ENCODE results near the gene MADD. TPM values are rescaled to one million over a fixed set of nuclear protein-coding genes. Genes with fewer than 3 reads are reported as not detected.

Gene MADD
- total RNA-seq, 1 donor from 2014 or later: 67.2 TPM

- Mint-ChIP-seq H3K4me3 (ENCODE audit: unreplicated experiment) (no peak overlapping the region), H3K27me3 (ENCODE audit: unreplicated experiment) (no peaks in the 10 kb centered on the region), H3K9me3 (ENCODE audit: unreplicated experiment) (no peaks in the 10 kb centered on the region), H3K36me3 (ENCODE audit: unreplicated experiment) (peaks cover 19% of the 10 kb centered on the region), H3K4me1 (ENCODE audit: unreplicated experiment) (peaks cover 42% of the 10 kb centered on the region), H3K27ac (ENCODE audit: unreplicated experiment) (no peak overlapping the region)
- no peak for TF ChIP-seq CTCF (IDR thresholded peaks at IDR 0.05)
- no peak for DNase-seq (ENCODE audit: extremely low spot score, unreplicated experiment)
These were observed 2.8 kb downstream of the MADD start for GRCh38 chr11:47272706-47273105.

DNA sequence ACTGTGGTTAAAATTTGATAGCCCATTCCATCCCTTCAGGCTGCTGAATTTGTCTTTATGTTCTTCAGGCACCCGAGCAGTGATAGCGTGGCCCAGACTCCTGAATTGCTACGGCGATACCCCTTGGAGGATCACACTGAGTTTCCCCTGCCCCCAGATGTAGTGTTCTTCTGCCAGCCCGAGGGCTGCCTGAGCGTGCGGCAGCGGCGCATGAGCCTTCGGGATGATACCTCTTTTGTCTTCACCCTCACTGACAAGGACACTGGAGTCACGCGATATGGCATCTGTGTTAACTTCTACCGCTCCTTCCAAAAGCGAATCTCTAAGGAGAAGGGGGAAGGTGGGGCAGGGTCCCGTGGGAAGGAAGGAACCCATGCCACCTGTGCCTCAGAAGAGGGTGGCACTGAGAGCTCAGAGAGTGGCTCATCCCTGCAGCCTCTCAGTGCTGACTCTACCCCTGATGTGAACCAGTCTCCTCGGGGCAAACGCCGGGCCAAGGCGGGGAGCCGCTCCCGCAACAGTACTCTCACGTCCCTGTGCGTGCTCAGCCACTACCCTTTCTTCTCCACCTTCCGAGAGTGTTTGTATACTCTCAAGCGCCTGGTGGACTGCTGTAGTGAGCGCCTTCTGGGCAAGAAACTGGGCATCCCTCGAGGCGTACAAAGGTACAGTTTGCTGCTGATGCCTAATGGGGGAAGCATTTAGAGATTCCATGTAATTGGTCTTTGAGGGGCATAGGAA is 4.7 kb downstream of the MADD start:
- no peak for DNase-seq (ENCODE audit: extremely low spot score, unreplicated experiment)
- no peak for TF ChIP-seq CTCF (IDR thresholded peaks at IDR 0.05)
- Mint-ChIP-seq H3K4me1 (ENCODE audit: unreplicated experiment) (peaks cover 25% of the 10 kb centered on the region), H3K36me3 (ENCODE audit: unreplicated experiment) (peaks cover 28% of the 10 kb centered on the region), H3K9me3 (ENCODE audit: unreplicated experiment) (no peaks in the 10 kb centered on the region), H3K27ac (ENCODE audit: unreplicated experiment) (no peak overlapping the region), H3K4me3 (ENCODE audit: unreplicated experiment) (no peak overlapping the region), H3K27me3 (ENCODE audit: unreplicated experiment) (no peaks in the 10 kb centered on the region)

- Mint-ChIP-seq H3K36me3 (ENCODE audit: unreplicated experiment) (peaks cover 39% of the 10 kb centered on the region), H3K4me1 (ENCODE audit: unreplicated experiment) (peaks cover 11% of the 10 kb centered on the region), H3K4me3 (ENCODE audit: unreplicated experiment) (no peak overlapping the region), H3K27me3 (ENCODE audit: unreplicated experiment) (no peaks in the 10 kb centered on the region), H3K9me3 (ENCODE audit: unreplicated experiment) (no peaks in the 10 kb centered on the region), H3K27ac (ENCODE audit: unreplicated experiment) (no peak overlapping the region)
- no peak for DNase-seq (ENCODE audit: extremely low spot score, unreplicated experiment)
- TF ChIP-seq CTCF (IDR thresholded peaks at IDR 0.05): no peak
These were observed 7.0 kb downstream of the MADD start for GRCh38 chr11:47276923-47277322.

- peaks cover 43% of the 10 kb centered on the region for H3K36me3 Mint-ChIP-seq (ENCODE audit: unreplicated experiment)
- no peak for TF ChIP-seq CTCF (IDR thresholded peaks at IDR 0.05)
- H3K9me3 Mint-ChIP-seq (ENCODE audit: unreplicated experiment): no peaks in the 10 kb centered on the region
- no peak for DNase-seq (ENCODE audit: extremely low spot score, unreplicated experiment)
- H3K4me1 Mint-ChIP-seq (ENCODE audit: unreplicated experiment): peaks cover under 1% of the 10 kb centered on the region
- H3K27ac Mint-ChIP-seq (ENCODE audit: unreplicated experiment): no peak overlapping the region
- H3K4me3 Mint-ChIP-seq (ENCODE audit: unreplicated experiment): no peak overlapping the region
- no peaks in the 10 kb centered on the region for H3K27me3 Mint-ChIP-seq (ENCODE audit: unreplicated experiment)
These were observed 8.1 kb downstream of the MADD start for GRCh38 chr11:47278058-47278457.

GRCh38 chr11:47278769-47279168 is 8.8 kb downstream of the MADD start:
- no peak overlapping the region for H3K4me3 Mint-ChIP-seq (ENCODE audit: unreplicated experiment)
- peaks cover 44% of the 10 kb centered on the region for H3K36me3 Mint-ChIP-seq (ENCODE audit: unreplicated experiment)
- H3K27me3 Mint-ChIP-seq (ENCODE audit: unreplicated experiment): no peaks in the 10 kb centered on the region
- no peak overlapping the region for H3K27ac Mint-ChIP-seq (ENCODE audit: unreplicated experiment)
- no peaks in the 10 kb centered on the region for H3K9me3 Mint-ChIP-seq (ENCODE audit: unreplicated experiment)
- no peaks in the 10 kb centered on the region for H3K4me1 Mint-ChIP-seq (ENCODE audit: unreplicated experiment)
- TF ChIP-seq CTCF (IDR thresholded peaks at IDR 0.05): no peak
- no peak for DNase-seq (ENCODE audit: extremely low spot score, unreplicated experiment)
